Keratinocyte (primary cell): ENCODE data around the gene CLTB. TPM values are rescaled to one million over a fixed set of nuclear protein-coding genes. Genes with fewer than 3 reads are reported as not detected.
A peak's percentile ranks its signal among the peaks of the same experiment; 100 is the strongest.

Experiments used
- DNase-seq: peaks from one replicate; pipeline ENCODE4 v3.0.0-alpha.2; 2011; ENCODE audit warnings: low read depth, missing footprints, low spot score
- FAIRE-seq: peaks from 2 replicates; lab custom pipeline; 2011; peaks lifted over from hg19 to GRCh38; lab: Jason Lieb, UNC
- H2AFZ ChIP-seq: 2 replicates; pipeline ENCODE4 v1.6.0; 2012; ENCODE audit warnings: low read length, control low read depth, inconsistent platforms; ENCODE audit not compliant: control insufficient read depth
- H3K27ac ChIP-seq: 2 replicates; pipeline ENCODE4 v1.5.1; 2011; ENCODE audit warnings: low read length; ENCODE audit not compliant: control insufficient read depth, insufficient read depth
- H3K27me3 ChIP-seq: 3 replicates; pipeline ENCODE4 v1.6.0; 2011; ENCODE audit warnings: low read length; ENCODE audit not compliant: control insufficient read depth, insufficient read depth; ENCODE audit errors: extremely low read depth
- H3K36me3 ChIP-seq, 2 experiments: 2 replicates in 1 of 2; 3 replicates in 1 of 2; pipeline ENCODE4 v1.5.1; 2011; ENCODE audit warnings: low read length in 2 of 2, mild to moderate bottlenecking in 1 of 2; ENCODE audit not compliant: control insufficient read depth in 2 of 2, insufficient read depth in 2 of 2; ENCODE audit errors: extremely low read depth in 1 of 2
- H3K4me1 ChIP-seq: 3 replicates; pipeline ENCODE4 v1.5.1; 2011; ENCODE audit warnings: low read length; ENCODE audit not compliant: control insufficient read depth, insufficient read depth; ENCODE audit errors: extremely low read depth
- H3K4me2 ChIP-seq: 3 replicates; pipeline ENCODE4 v1.6.0; 2011; ENCODE audit warnings: low read depth, low read length; ENCODE audit not compliant: control insufficient read depth, insufficient read depth; ENCODE audit errors: extremely low read depth
- H3K4me3 ChIP-seq, 3 experiments: fragments of 200-600 bp in 1 of 3; sonication (generic) in 1 of 3; 2 replicates in 2 of 3; 3 replicates in 1 of 3; pipeline ENCODE4 v1.5.1; 2011 to 2016; ENCODE audit warnings: low read length in 3 of 3, mild to moderate bottlenecking in 3 of 3, control low read depth in 2 of 3, inconsistent platforms in 1 of 3, low read depth in 1 of 3, mixed read lengths in 1 of 3, mixed run types in 1 of 3, moderate library complexity in 1 of 3; ENCODE audit not compliant: control insufficient read depth in 2 of 3, insufficient read depth in 2 of 3; ENCODE audit errors: extremely low read depth in 1 of 3
- H3K79me2 ChIP-seq: 2 replicates; pipeline ENCODE4 v1.6.0; 2012; ENCODE audit warnings: low read length; ENCODE audit not compliant: control insufficient read depth, insufficient read depth
- H3K9ac ChIP-seq: 3 replicates; pipeline ENCODE4 v1.6.0; 2011; ENCODE audit warnings: low read length; ENCODE audit not compliant: control insufficient read depth, insufficient read depth; ENCODE audit errors: extremely low read depth
- H3K9me1 ChIP-seq: 3 replicates; pipeline ENCODE4 v1.6.0; 2011; ENCODE audit warnings: low read length; ENCODE audit not compliant: control insufficient read depth, insufficient read depth; ENCODE audit errors: extremely low read depth
- H3K9me3 ChIP-seq: 2 replicates; pipeline ENCODE4 v1.5.1; 2012; ENCODE audit warnings: low read depth, low read length; ENCODE audit not compliant: control insufficient read depth
- H4K20me1 ChIP-seq: 3 replicates; pipeline ENCODE4 v1.6.0; 2011; ENCODE audit warnings: low read length; ENCODE audit not compliant: control insufficient read depth, insufficient read depth; ENCODE audit errors: extremely low read depth
- CTCF ChIP-seq, 3 experiments: IDR thresholded peaks in 1 of 3; conservative IDR thresholded peaks in 1 of 3; optimal IDR thresholded peaks in 1 of 3; 2 replicates in 2 of 3; 3 replicates in 1 of 3; pipeline versions ENCODE3 to v1.5.1; 2011; ENCODE audit warnings: low read length in 3 of 3, mild to moderate bottlenecking in 3 of 3, moderate library complexity in 2 of 3, control low read depth in 1 of 3, inconsistent platforms in 1 of 3; ENCODE audit not compliant: insufficient read depth in 2 of 3; ENCODE audit errors: extremely low read depth in 1 of 3
- EZH2 ChIP-seq: IDR thresholded peaks from one replicate; pipeline ENCODE4 v1.6.1; 2012; ENCODE audit warnings: inconsistent platforms, mild to moderate bottlenecking, low read length, moderate library complexity
- dilution Hi-C: fragments of 300-500 bp; cut with MboI; formaldehyde crosslinking; loops from one replicate; pipeline ENCODE4 v1.7.0; 2020; ENCODE audit warnings: low sequenced_read_pairs; ENCODE audit not compliant: extremely low pct_ligation_motif_present
- polyA plus RNA-seq, 5 experiments: library from polyadenylated mRNA; depleted of rRNA in 3 of 5; stranded (reverse) in 3 of 5; stranded (forward) in 1 of 5; unstranded in 1 of 5; fragments of >200 nt; gene quantifications; 1 replicate in 1 of 5; 2 replicates in 3 of 5; 3 replicates in 1 of 5; pipeline versions ENCODE4 v1.2.1 to v1.2.3, GENCODE V29; 2011 to 2012; ENCODE audit warnings: missing spikeins in 2 of 5, low read depth in 1 of 5, low replicate concordance in 1 of 5

Gene CLTB
- polyA plus RNA-seq, 1 donor (not counting 4 experiments of a cell fraction or from before 2014, with no cell fraction given) = 326 TPM

- H2AFZ ChIP-seq = no peak overlapping the region
- TF ChIP-seq CTCF (optimal IDR thresholded peaks at IDR 0.05 in 1 of 3, IDR thresholded peaks at IDR 0.05 in 1 of 3, conservative IDR thresholded peaks at IDR 0.05 in 1 of 3; ENCODE audit: extremely low read depth in 1 of 3, insufficient read depth in 2 of 3, low read length in 3 of 3) = no peak
- no peak for TF ChIP-seq EZH2
- peak overlapping the region; percentile 86 for H3K27ac ChIP-seq
- dilution Hi-C loops = no loop called here
- DNase-seq (no peak), FAIRE-seq (peak; percentile 96)
- H3K36me3 ChIP-seq = peaks cover 9 to 17% of the 10 kb centered on the region in 2 experiments
- peak overlapping the region; percentile 86 to 95 (median 91) for H3K4me3 ChIP-seq
- peaks cover 62% of the 10 kb centered on the region for H3K4me1 ChIP-seq
- no peaks in the 10 kb centered on the region for H3K9me3 ChIP-seq
- H3K4me2 ChIP-seq = peak overlapping the region; percentile 77
- no peaks in the 10 kb centered on the region for H3K9me1 ChIP-seq
- H3K9ac ChIP-seq = peak overlapping the region; percentile 91
- H4K20me1 ChIP-seq = peaks cover 11% of the 10 kb centered on the region
- H3K79me2 ChIP-seq = peaks cover 61% of the 10 kb centered on the region
- H3K27me3 ChIP-seq = no peaks in the 10 kb centered on the region
Measured at GRCh38 chr5:176413255-176413565, 3.1 kb downstream of the CLTB start.

- Histone ChIP-seq H3K36me3 (peaks cover 12 to 22% of the 10 kb centered on the region in 2 experiments), H3K27ac (peak overlapping the region; percentile 86), H3K4me1 (peaks cover 57% of the 10 kb centered on the region), H3K9me1 (no peaks in the 10 kb centered on the region), H3K4me3 (peak overlapping the region; percentile 86 to 95 (median 91)), H4K20me1 (peaks cover 11% of the 10 kb centered on the region), H3K9me3 (no peaks in the 10 kb centered on the region), H3K79me2 (peaks cover 64% of the 10 kb centered on the region), H3K9ac (peak overlapping the region; percentile 91), H3K4me2 (peak overlapping the region; percentile 77), H2AFZ (no peak overlapping the region), H3K27me3 (no peaks in the 10 kb centered on the region)
- no peak for TF ChIP-seq CTCF (optimal IDR thresholded peaks at IDR 0.05 in 1 of 3, IDR thresholded peaks at IDR 0.05 in 1 of 3, conservative IDR thresholded peaks at IDR 0.05 in 1 of 3; ENCODE audit: extremely low read depth in 1 of 3, insufficient read depth in 2 of 3, low read length in 3 of 3)
- no peak for TF ChIP-seq EZH2
- no peak for FAIRE-seq
- no peak for DNase-seq
- dilution Hi-C loops = no loop called here
Measured at GRCh38 chr5:176412517-176413254, 3.7 kb downstream of the CLTB start.
